ENCODE measurements around the gene SLC31A1. TPM values are rescaled to one million over a fixed set of nuclear protein-coding genes. Genes with fewer than 3 reads are reported as not detected.
A peak's percentile ranks its signal among the peaks of the same experiment; 100 is the strongest.

SLC31A1 gene
- total RNA-seq: 10 to 100 TPM; 11.5 to 14.8 TPM

- Mint-ChIP-seq H3K27ac (peak within 1 kb of the TSS; percentile 92 to 95), H3K36me3 (peaks cover 15 to 17% of the 10 kb centered on the region in 2 donors), H3K9me3 (no peaks in the 10 kb centered on the region)
- peak; percentile 93 to 98 for DNase-seq (ENCODE audit: low spot score in 2 of 2)
- ATAC-seq: peak; percentile 94 to 99
These were observed at the start of gene SLC31A1, which contains the start of gene FKBP15 for GRCh38 chr9:113221003-113221799. SLC31A1 (plus strand) TSS chr9:113221544; CDS start chr9:113256149, 34,605 bp downstream. FKBP15 (minus strand) TSS chr9:113221277; CDS start chr9:113221243, 34 bp downstream.

GRCh38 chr9:113173341-113173740, 48.0 kb upstream of the SLC31A1 start:
- Mint-ChIP-seq H3K9me3 (peaks cover 0 to 7% of the 10 kb centered on the region in 2 donors), H3K36me3 (peaks cover 36 to 59% of the 10 kb centered on the region in 2 donors), H3K27ac (no peak overlapping the region)
- no peak for ATAC-seq
- no peak for DNase-seq (ENCODE audit: low spot score in 2 of 2)

GRCh38 chr9:113176803-113177202, 44.5 kb upstream of the SLC31A1 start:
- no peak overlapping the region for H3K27ac Mint-ChIP-seq
- ATAC-seq (no peak), DNase-seq (ENCODE audit: low spot score in 2 of 2) (no peak)
- H3K9me3 Mint-ChIP-seq: peaks cover 0 to 7% of the 10 kb centered on the region in 2 donors
- peaks cover 36 to 62% of the 10 kb centered on the region in 2 donors for H3K36me3 Mint-ChIP-seq

GRCh38 chr9:113177251-113177650, 44.1 kb upstream of the SLC31A1 start:
- ATAC-seq (no peak), DNase-seq (ENCODE audit: low spot score in 2 of 2) (no peak)
- Mint-ChIP-seq H3K36me3 (peaks cover 34 to 60% of the 10 kb centered on the region in 2 donors), H3K27ac (no peak overlapping the region), H3K9me3 (peaks cover 0 to 7% of the 10 kb centered on the region in 2 donors)

GRCh38 chr9:113178087-113178486, 43.3 kb upstream of the SLC31A1 start:
- ATAC-seq (no peak), DNase-seq (ENCODE audit: low spot score in 2 of 2) (no peak)
- H3K9me3 Mint-ChIP-seq: peaks cover 0 to under 1% of the 10 kb centered on the region in 2 donors
- H3K27ac Mint-ChIP-seq: peak overlapping the region in 1 of 2 donors; percentile 75
- peaks cover 26 to 52% of the 10 kb centered on the region in 2 donors for H3K36me3 Mint-ChIP-seq

- peak overlapping the region in 1 of 2 donors; percentile 24 for H3K27ac Mint-ChIP-seq
- no peaks in the 10 kb centered on the region for H3K9me3 Mint-ChIP-seq
- no peak for DNase-seq (ENCODE audit: low spot score in 2 of 2)
- H3K36me3 Mint-ChIP-seq: peaks cover 13 to 38% of the 10 kb centered on the region in 2 donors
- no peak for ATAC-seq
These were observed 41.5 kb upstream of the SLC31A1 start for GRCh38 chr9:113179839-113180238.

- no peak for ATAC-seq
- Mint-ChIP-seq H3K9me3 (no peaks in the 10 kb centered on the region), H3K27ac (peak overlapping the region in 1 of 2 donors; percentile 38), H3K36me3 (peaks cover 11 to 36% of the 10 kb centered on the region in 2 donors)
- no peak for DNase-seq (ENCODE audit: low spot score in 2 of 2)
These were observed 40.2 kb upstream of the SLC31A1 start for GRCh38 chr9:113181165-113181564.

GRCh38 chr9:113183956-113184488, 37.3 kb upstream of the SLC31A1 start:
- no peaks in the 10 kb centered on the region for H3K9me3 Mint-ChIP-seq
- no peak overlapping the region for H3K27ac Mint-ChIP-seq
- peaks cover 5 to 15% of the 10 kb centered on the region in 2 donors for H3K36me3 Mint-ChIP-seq
- ATAC-seq (no peak), DNase-seq (ENCODE audit: low spot score in 2 of 2) (no peak)

GRCh38 chr9:113184539-113184938, 36.8 kb upstream of the SLC31A1 start:
- ATAC-seq (no peak), DNase-seq (ENCODE audit: low spot score in 2 of 2) (no peak)
- Mint-ChIP-seq H3K36me3 (peaks cover 5 to 15% of the 10 kb centered on the region in 2 donors), H3K9me3 (no peaks in the 10 kb centered on the region), H3K27ac (peak overlapping the region in 1 of 2 donors; percentile 45)

- Mint-ChIP-seq H3K27ac (no peak overlapping the region), H3K36me3 (peaks cover 5 to 15% of the 10 kb centered on the region in 2 donors)
- no peak for ATAC-seq
These were observed 36.1 kb upstream of the SLC31A1 start for GRCh38 chr9:113185271-113185670.

GRCh38 chr9:113186137-113186755, 35.1 kb upstream of the SLC31A1 start:
- peaks cover 4 to 14% of the 10 kb centered on the region in 2 donors for H3K36me3 Mint-ChIP-seq
- ATAC-seq (no peak), DNase-seq (ENCODE audit: low spot score in 2 of 2) (no peak)
- H3K27ac Mint-ChIP-seq: peak overlapping the region in 1 of 2 donors; percentile 33
- H3K9me3 Mint-ChIP-seq: no peaks in the 10 kb centered on the region

More at GRCh38 chr9:113185271-113185670, 36.1 kb upstream of the SLC31A1 start:
- no peaks in the 10 kb centered on the region for H3K9me3 Mint-ChIP-seq
- DNase-seq (ENCODE audit: low spot score in 2 of 2): no peak

- Mint-ChIP-seq H3K9me3 (no peaks in the 10 kb centered on the region), H3K36me3 (peaks cover 0 to 6% of the 10 kb centered on the region in 2 donors), H3K27ac (no peak overlapping the region)
- DNase-seq (ENCODE audit: low spot score in 2 of 2) (no peak), ATAC-seq (no peak)
These were observed 33.3 kb upstream of the SLC31A1 start for GRCh38 chr9:113187929-113188595.

GRCh38 chr9:113192455-113192854, 28.9 kb upstream of the SLC31A1 start:
- no peak for DNase-seq (ENCODE audit: low spot score in 2 of 2)
- ATAC-seq: no peak
- peaks cover 6 to 9% of the 10 kb centered on the region in 2 donors for H3K36me3 Mint-ChIP-seq
- H3K27ac Mint-ChIP-seq: no peak overlapping the region
- no peaks in the 10 kb centered on the region for H3K9me3 Mint-ChIP-seq

GRCh38 chr9:113199683-113200329, 21.5 kb upstream of the SLC31A1 start:
- Mint-ChIP-seq H3K9me3 (no peaks in the 10 kb centered on the region), H3K36me3 (peaks cover 12 to 36% of the 10 kb centered on the region in 2 donors), H3K27ac (no peak overlapping the region)
- no peak for ATAC-seq
- DNase-seq (ENCODE audit: low spot score in 2 of 2): no peak

GRCh38 chr9:113205432-113205831, 15.9 kb upstream of the SLC31A1 start:
- H3K36me3 Mint-ChIP-seq: peaks cover 7 to 32% of the 10 kb centered on the region in 2 donors
- H3K9me3 Mint-ChIP-seq: no peaks in the 10 kb centered on the region
- no peak for ATAC-seq
- H3K27ac Mint-ChIP-seq: no peak overlapping the region
- no peak for DNase-seq (ENCODE audit: low spot score in 2 of 2)

- ATAC-seq (no peak), DNase-seq (ENCODE audit: low spot score in 2 of 2) (no peak)
- no peaks in the 10 kb centered on the region for H3K9me3 Mint-ChIP-seq
- H3K36me3 Mint-ChIP-seq: peaks cover 7 to 32% of the 10 kb centered on the region in 2 donors
- H3K27ac Mint-ChIP-seq: no peak overlapping the region
These were observed 15.5 kb upstream of the SLC31A1 start for GRCh38 chr9:113205861-113206260.
